Stimulated activated CD8-positive, alpha-beta memory T cell treated with anti-CD3 and anti-CD28 coated beads, Interleukin-4, amount 100 ng/mL, for 1 hour (primary cell): ENCODE data around the gene LENG9.
"Not testable (repeated sequence)": the region's sequence is repeated elsewhere in the genome, so short reads cannot be mapped to it uniquely, and the experiment has no call there.

Experiments used
- DNase-seq, 2 donors: peaks; one replicate each; pipeline ENCODE4 v3.0.0-alpha.2; 2020; ENCODE audit warnings: low read depth in 2 of 2, low spot score in 1 of 2

The LENG9 gene

DNA sequence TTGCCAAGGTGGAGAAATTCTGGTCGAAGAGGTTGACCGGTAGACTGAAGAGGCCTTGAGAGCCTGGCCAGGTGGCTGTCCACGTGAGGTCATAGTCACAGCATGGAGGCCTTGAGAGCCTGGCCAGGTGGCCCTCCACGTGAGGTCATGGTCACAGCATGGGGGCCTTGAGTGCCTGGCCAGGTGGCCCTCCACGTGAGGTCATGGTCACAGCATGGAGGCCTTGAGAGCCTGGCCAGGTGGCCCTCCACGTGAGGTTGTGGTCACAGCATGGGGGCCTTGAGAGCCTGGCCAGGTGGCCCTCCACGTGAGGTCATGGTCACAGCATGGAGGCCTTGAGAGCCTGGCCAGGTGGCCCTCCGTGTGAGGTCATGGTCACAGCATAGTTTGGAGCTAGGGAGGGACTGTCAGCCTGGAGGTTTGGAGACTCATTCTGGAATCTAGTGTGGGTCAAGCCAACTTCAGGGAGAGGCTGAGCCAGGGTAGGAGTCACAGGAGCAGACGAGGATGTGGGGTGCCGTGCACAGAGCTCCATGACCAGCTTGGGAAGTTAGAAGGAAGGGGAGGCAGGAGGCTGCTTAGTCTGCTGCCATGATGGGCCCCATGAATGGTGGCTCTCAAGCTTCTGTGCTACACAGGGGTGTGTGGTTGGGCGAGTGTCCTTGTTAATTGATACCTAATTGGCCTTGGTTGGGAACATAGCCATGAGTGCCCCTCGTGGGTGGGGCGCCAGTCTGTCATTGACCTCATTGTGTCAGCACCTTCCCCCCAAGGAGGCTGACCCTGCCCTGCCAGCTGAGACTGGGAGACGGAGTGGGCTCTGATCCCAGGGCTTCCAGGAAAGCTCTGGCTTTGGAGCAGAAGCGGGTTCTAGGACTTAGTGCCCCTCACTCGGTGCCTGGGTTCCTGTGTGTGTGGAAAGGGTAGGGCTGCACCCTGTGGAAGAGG, 4.0 kb downstream of the LENG9 start:
- DNase-seq = no peak

DNA sequence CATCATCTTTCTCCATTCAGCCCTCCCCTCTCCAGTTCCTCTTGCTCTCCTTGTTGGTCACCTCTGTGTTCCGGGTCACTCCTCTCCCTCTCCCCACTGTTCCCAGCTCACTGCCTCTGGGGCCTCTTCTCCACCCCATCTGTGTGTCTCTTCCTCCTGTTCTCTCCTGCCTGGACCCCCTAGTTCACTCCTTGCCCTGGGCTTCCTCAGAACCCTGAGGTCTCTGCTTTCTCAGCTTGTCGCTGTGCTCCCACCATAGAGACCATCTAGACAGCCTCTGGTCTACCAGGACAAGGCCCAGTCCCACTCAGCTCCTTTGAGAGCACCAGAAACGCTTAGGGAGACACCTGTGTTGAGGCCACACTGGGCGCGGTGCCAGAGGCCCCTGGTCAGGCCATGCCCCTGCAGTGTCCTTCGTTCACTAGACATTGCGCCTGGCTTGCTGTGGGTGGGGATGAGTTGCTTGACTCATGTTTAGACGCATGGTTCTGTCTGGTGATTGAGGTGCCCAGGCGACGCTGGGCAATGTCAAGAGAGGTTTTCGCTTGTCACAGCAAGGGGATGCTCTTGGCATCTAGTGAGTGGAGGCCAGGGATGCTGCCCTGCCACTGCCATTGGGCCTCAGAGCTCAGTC, 4.8 kb downstream of the LENG9 start:
- no peak for DNase-seq

DNA sequence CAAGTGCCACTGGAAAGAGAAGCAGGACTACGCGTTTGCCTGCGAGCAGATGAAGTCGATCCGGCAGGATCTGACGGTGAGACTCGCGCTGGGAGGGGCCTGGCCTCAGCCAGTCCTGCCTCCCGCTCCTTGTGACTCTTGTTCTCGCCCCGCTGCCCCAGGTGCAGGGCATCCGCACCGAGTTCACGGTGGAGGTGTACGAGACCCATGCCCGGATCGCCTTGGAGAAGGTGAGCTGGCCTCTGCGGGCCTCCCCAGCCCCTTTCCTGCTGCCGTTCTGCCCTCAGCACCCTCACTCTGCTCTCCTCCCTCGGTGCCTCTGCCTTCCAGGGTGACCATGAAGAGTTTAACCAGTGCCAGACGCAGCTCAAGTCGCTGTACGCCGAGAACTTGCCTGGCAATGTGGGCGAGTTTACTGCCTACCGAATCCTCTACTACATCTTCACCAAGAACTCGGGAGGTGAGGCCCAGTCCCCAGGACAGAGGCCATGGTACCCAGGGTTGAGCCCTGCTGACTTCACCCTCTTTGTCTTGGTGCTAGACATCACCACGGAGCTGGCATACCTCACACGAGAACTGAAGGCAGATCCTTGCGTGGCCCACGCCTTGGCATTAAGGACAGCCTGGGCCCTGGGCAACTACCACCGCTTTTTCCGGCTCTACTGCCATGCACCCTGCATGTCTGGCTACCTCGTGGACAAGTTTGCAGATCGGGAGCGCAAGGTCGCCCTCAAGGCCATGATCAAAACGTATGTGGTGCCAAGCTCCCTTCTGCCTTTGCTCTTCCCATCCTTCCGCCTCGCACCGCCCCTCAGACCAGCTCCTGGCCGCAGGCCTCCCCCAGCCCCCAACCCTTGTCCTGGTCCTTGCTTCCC, 5.6 kb downstream of the LENG9 start:
- no peak for DNase-seq

GRCh38 chr19:54456423-54457373, 6.9 kb downstream of the LENG9 start:
- no peak for DNase-seq

DNA sequence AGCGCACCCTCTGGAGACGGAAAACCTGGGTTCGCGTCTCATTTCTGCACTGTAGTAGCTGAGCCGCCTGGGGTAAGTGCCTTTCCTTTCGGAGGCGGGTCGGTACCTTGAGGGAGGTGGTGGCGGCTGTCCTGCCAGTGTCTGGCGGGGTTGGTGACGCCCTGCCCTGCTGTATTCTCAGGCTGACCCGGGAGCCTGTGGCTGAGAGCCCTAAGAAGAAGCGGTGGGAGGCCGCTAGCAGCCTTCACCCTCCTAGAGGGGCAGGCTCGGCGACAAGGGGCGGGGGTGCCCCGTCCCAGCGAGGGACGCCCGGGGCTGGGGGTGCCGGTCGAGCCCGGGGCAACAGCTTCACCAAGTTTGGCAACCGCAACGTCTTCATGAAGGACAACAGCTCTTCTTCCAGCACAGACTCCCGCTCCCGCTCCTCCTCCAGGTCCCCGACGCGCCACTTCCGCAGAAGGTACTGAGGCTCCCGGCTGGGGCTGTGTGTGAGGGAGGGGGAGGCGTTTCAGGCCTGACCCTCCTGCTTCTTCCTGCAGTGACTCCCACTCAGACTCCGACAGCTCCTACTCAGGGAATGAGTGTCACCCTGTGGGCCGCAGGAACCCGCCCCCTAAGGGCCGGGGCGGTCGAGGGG, 7.7 kb downstream of the LENG9 start:
- DNase-seq = no peak

DNA sequence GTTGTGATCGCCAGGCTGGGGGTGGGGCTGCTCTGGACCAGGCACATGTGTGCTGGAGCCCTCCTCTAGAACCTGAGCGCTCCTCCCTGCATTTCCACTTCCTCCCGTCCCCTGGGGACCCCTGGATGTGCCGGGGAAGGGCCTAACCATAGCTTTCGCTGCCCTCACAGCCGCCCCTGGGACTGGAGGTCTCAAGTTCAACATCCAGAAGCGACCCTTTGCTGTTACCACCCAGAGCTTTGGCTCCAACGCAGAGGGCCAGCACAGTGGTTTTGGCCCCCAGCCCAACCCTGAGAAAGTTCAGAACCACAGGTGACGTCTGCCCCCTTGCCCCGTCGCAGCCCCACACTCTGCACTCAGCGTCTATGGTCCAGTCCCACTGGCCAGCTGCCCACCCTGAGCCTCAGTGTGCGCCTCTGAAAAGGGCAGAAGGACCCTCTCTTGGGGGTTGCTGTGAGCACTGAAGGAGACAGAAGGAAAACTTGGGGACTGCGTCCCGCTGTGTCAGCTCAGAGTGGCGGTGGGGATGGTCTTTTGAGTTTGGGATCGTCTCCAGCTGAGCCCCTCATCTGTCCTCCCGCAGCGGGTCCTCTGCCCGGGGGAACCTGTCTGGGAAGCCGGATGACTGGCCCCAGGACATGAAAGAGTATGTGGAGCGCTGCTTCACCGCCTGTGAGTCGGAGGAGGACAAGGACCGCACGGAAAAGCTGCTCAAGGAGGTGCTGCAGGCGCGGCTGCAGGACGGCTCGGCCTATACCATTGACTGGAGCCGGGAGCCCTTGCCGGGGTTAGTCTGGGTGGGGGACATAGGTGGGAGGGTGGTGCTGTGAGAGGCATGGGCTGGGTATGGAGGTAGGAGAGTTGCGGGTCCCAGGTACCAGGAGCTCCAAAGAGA, 8.6 kb downstream of the LENG9 start:
- DNase-seq = no peak

DNA sequence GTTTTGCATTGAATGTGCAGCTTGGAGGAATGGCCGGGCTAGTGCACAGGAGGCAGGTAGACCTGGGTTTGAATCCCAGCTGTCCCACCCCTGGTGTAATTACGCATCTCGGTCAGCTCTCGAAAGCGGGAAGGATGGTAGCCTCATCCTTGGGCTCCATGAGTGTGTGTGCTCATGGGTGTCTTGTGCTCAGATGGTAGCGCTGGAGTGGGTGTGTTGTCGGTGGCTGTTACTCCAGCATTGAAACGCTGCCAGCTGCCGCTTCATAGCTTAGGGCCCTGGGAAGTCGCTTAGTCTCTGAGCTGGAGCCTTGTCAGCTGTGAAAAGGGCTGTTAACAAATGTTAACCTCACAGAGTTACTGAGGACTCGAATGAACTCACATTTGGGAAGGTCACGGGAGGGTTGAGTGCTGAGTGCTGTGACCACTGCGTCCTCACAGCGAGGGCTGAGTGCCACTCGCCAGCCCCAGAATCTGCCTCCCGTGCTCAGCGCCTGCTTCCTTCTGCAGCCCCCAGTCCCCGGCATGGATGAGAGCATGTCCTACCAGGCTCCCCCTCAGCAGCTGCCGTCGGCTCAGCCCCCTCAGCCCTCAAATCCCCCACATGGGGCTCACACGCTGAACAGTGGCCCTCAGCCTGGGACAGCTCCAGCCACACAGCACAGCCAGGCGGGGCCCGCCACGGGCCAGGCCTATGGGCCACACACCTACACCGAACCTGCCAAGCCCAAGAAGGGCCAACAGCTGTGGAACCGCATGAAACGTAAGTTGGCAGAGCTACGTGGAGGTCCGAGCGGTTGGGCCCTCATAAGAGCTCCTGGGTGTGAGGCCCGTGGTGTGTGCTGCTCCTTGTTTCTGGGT, 9.4 kb downstream of the LENG9 start:
- DNase-seq = no peak

DNA sequence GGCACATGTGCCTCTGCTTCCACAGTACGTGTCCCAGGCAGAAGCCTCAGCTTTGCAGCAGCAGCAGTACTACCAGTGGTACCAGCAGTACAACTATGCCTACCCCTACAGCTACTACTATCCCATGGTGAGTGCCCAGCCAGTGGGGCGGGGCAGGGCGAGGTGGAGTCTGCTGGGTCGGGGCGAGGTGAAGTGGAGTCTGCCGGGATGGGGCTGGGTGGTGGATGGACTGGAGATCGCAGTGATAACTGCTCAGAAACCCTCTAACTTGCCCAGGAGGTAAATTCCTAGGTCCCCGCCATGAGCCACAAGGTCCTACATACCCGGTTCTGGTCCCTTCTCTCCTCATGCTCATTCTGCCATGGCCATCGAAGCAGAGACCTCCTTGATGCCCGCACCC, 11.0 kb downstream of the LENG9 start:
- no peak for DNase-seq

DNA sequence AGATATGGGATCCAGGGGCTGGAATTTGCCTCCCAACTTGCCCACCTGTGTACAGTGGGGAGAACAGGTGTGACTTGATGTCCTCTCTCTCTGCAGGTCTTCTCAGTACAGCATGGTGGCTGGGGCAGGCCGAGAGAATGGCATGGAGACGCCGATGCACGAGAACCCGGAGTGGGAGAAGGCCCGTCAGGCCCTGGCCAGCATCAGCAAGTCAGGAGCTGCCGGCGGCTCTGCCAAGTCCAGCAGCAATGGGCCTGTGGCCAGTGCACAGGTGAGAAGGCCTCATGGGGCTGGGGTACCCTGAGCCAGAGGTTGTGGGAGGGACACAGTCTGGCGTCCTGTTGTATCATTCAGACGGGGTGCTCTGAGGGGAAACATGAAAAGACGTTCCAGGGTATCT, 11.6 kb downstream of the LENG9 start:
- DNase-seq = no peak

DNA sequence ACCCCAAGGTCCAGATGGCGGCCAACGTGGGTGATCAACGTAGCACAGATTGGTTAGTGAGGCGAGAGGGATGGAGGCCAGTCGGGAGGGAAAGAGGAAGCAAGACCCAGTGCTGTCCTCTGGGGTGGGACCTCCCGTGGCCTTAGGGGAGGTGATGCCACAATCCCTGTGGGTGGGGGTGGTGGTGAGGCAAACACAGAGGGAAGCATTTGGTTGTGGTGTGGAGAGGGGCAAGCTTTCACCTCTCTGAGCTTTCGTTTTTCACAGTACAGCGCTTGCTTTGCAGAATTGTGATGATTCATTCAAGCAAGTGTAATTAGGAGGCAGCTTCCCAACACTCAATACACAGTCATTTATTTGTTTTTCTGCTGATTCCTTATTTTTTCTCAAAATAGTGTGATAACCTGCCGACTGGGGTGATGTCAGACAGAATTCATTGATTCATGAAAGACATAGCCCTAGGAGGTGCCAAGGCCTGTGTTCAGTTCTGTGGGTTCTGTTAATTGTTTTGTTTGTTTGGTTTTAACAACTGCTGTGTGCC, 12.2 kb downstream of the LENG9 start:
- DNase-seq = no peak

DNA sequence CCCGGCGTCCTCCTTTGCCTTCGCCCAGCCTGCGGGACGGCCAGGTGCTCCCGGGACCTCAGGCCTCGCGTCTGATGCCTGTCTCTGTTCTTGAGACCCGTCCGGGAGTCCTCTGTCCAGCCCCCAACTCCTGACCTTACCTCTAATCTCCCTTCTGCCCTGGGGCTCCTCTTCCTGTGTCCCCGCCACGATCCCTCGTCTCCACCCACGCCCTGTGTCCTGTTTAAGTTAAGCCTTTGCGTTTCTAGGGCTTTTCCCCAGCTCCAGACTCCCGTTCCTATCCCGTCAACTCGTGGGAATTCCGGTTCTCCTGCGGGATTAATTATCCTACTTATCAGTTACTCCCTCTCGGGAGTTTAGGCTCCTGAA, 13.9 kb downstream of the LENG9 start:
- peak in 1 of 2 donors; percentile 16 for DNase-seq

DNA sequence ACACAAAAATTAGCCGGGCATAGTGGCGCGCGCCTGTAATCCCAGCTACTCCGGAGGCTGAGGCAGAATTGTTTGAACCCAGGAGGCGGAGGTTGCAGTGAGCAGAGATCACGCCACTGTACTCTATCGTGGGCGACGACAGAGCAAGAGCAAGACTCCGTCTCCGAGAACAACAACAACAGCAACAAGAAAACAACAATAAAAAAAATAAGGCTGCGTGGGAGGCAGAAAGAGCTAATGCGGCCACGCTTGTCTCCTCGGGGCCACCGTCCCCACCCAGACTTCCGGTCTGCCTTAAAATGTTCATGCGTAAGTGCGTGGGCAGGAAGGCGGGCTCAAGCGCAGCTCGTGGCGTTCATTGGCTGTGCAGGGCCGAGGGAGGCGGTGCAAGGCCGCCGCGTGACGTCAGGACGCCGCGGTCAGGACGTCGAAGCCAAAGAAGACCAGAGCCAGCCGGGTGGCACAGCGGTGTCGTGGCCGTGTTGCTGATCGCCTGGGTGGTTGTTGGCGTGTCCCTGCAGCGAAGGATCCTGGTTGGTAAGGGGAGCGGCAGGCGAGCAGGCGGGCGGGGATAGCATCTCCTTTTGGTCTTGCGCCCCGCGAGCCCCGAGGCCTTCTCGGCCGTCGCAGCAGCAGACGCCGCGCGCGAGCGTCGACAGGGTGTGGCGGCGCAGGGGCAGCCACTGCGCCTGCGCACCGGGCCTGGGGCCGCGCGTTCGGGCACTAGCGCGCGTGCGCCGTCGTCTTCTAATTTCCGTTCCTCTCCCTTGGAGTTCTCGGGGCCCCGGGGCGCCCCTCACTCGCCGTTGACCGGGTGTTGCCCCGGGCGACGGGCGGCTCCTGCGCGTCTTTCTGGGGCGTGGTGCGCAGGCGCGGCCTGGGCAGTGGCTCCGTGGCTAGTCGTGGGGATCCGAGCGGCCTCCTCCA, 14.5 kb downstream of the LENG9 start, which contains the start of gene LENG8:
TSS of gene LENG8 (plus strand) at position 426 of the 927 bp plus-strand sequence. CDS start 2,146 bp downstream, outside the sequence.
- peak; percentile 94 to 95 for DNase-seq

GRCh38 chr19:54448040-54448773, 15.4 kb downstream of the LENG9 start:
- DNase-seq = no peak

DNA sequence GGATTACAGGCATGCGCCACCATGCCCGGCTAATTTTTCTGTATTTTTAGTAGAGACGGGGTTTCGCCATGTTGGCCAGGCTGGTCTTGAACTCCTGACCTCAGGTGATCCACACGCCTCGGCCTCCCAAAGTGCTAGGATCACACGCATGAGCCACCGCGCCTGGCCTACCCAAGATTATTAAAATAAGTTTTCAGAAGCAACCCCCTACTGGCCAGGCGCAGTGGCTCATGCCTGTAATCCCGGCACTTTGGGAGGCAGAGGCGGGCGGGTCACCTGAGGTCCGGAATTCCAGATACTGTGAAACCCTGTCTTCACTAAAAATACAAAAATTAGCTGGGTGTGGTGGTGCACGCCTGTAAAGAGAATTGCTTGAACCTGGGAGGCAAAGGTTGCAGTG, 17.2 kb downstream of the LENG9 start:
- DNase-seq = not testable (repeated sequence)

DNA sequence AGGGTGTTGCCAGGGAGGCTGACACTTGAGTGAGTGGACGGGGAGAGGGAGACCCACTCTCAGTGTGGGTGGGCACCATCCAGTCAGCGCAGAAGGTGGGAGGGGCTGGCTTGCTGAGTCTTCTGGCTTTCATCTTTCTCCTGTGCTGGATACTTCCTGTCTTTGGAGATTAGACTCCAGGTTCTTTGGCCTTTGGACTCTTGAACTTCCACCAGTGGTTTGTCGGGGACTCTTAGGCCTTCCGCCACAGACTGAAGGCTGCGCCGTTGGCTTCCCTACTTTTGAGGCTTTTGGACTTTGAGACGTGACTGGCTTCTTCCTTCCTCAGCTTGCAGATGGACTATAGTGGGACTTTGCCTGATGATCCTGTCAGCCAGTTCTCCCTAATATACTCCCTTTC, 18.8 kb downstream of the LENG9 start:
- DNase-seq = no peak

DNA sequence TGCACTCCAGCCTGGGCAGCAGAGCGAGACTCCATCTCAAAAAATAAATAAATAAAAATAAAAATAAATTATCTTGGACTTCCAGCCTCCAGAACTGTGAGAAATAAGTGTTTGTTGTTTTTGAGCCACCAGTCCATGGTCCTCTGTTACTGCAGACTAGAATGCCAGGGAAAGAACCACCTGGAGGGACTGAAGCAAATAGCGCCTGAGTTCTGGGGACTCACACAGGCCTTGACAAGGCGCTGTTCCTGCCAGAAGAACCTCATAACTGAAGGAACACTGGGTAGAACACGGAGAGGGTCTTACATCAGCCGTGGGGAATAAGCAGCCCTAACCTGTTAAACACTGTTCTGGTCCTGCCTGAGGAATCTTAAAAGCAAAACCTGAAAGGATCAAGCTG, 22.9 kb downstream of the LENG9 start:
- DNase-seq = no peak
